HG02623 (cell line): ENCODE measurements around the gene ZNF346.
"Not testable (repeated sequence)": the region's sequence is repeated elsewhere in the genome, so short reads cannot be mapped to it uniquely, and the experiment has no call there.

Source experiments
- ATAC-seq: cut with Tn5 transposase; IDR thresholded peaks from one replicate; pipeline ENCODE4 v1.9.1; 2021; ENCODE audit warnings: moderate library complexity; ENCODE audit not compliant: unreplicated experiment

The ZNF346 gene

DNA sequence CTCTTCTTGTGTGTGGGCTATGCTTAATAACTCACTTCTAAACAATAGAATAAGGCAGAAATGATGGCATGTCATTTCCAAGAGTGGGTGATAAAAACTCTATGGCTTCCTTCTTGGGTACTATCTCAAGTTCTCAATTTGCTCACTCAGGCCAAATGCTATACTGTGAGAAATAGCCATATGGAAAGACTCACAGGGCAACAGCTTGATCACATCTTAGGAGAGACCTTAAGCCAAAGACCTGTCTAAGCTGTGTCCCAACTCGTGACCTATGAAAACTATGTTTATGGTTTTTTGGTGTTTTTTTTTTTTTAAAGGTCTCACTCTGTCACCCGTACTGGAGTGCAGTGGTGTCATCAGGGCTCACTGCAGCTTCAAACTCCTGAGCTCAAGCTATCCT, 13.8 kb upstream of the ZNF346 start:
- ATAC-seq, result no peak

DNA sequence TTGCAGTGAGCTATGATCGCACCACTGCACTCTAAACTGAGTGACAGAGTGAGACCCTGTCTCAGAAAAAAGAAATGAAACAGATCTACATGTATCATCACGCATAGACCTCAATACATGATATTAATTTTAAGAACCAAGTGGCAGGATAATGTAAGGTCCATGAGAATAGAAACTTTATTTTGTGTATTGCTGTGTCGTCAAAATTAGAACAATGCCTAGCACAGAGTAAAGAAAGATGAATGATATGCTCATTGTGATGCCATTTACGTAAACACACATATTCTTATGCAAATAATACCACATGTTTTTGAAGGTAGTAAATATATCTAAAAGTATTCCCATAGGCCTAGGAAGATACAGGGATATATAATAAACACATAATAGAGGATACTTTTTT, 12.3 kb upstream of the ZNF346 start:
- ATAC-seq, result no peak

DNA sequence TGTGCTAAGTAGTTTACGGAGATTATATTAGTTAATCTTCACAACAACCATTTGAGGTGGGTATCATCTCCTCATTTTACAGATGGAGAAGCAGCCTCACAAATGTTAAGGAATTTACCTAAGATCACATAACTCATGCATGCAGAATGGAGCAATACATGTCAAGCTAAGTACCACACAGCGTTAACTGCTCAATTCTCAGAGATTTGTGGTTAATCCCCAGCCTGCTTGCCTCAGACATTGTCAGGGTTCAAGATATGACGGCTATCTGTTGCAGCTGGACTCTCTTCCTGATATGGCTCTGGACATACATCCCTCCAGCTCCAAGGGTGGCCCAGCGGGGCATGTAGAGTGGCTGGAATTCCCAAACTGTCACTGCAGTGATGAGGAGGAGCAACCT, 7.3 kb upstream of the ZNF346 start:
- no peak for ATAC-seq

GRCh38 chr5:177018341-177018740, 4.2 kb upstream of the ZNF346 start:
- ATAC-seq, result no peak

DNA sequence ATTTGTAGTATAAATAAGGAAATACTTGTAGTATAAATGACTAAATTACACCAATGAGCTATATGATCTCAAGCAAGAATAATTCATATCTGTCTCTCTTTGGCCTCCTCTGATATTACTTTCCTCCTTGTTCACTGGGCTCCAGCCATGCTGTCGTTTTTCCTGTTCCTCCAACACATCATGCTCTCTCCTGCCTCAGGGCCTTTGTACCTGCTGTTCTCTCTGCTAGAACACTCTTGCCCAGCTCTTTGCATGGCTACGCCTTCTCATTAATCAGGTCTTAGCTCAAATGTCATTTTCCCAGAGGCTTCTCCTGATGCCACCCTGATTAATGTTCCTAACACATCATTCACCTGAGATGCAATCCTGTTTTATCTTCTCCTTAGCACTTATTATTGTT, 2.5 kb upstream of the ZNF346 start:
- ATAC-seq, result no peak

- ATAC-seq, result no peak
Observed at GRCh38 chr5:177023303-177023664, 788 bp downstream of the ZNF346 start.

GRCh38 chr5:177024559-177024958, 2.1 kb downstream of the ZNF346 start:
- ATAC-seq, result no peak

DNA sequence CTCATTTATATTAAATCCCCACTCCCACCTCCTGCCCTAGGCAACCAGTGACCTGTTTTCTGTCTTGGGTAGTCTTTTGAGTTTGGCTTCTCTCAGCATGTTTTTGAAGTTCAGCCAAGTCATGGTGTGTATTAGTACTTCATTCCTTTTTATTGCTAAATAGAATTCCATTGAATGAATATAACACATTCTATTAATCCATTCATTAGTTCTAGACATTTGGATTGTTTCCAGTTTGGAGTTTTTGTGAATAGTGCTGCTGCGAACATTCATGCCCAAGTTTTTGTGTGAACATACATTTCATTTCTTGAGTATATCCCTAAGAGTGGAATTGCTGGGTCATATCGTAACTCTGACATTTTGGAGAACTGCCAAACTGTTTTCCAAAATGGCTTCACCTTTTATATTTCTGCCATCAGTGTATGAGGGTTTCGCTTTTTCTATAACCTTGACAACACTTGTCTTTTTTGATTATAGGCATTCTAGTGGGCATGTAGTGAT, 2.7 kb downstream of the ZNF346 start:
- ATAC-seq, result no peak

GRCh38 chr5:177027665-177028064, 5.2 kb downstream of the ZNF346 start:
- ATAC-seq, result no peak

- no peak for ATAC-seq
Observed at GRCh38 chr5:177029498-177029897, 7.0 kb downstream of the ZNF346 start.

DNA sequence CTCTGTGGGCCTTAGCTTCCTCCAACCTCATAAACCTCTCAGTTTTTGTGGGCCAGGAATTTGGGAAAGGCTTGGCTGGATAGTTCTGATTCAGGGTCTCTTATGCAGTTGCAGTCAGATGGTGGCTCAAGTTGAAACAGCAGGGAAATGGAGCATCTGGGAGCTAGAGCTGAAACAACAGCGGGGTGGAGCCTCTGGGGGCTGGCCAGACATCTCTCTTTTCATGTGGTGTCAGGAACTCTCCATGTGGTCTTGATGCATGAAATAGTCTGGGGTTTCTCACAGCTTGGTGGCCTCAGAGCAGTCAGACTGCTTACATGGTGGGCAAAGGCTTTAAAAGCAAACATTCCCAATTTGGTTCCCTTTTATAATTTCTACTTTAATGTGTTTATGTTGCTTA, 13.5 kb downstream of the ZNF346 start:
- ATAC-seq, result no peak

- ATAC-seq, result no peak
Observed at GRCh38 chr5:177036443-177036842, 13.9 kb downstream of the ZNF346 start.

DNA sequence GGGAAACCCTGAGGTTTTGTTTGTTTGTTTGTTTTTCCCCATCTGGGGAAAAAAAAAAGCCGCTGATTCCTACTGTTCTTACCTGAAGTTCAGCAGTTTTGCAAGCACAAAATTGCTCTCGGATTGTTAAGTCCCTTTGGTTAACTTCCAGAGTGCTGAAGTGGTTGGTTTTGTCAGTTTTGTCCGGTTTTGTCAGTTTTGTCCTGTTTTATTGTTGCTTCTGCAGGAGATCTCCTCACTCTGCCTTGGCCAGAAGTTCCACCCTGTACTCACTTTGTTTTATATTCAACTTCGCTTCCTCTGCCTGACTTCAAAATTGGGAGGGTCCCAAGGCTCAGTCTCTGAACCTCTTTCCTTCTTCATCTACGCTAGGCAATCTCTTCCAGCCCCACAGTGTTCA, 14.4 kb downstream of the ZNF346 start:
- ATAC-seq, result no peak

GRCh38 chr5:177040814-177041420, 18.4 kb downstream of the ZNF346 start:
- ATAC-seq, result no peak

- ATAC-seq, result no peak
Observed at GRCh38 chr5:177041936-177042335, 19.4 kb downstream of the ZNF346 start.

- no peak for ATAC-seq
Observed at GRCh38 chr5:177043114-177043513, 20.6 kb downstream of the ZNF346 start.

- no peak for ATAC-seq
Observed at GRCh38 chr5:177043958-177044357, 21.5 kb downstream of the ZNF346 start.

DNA sequence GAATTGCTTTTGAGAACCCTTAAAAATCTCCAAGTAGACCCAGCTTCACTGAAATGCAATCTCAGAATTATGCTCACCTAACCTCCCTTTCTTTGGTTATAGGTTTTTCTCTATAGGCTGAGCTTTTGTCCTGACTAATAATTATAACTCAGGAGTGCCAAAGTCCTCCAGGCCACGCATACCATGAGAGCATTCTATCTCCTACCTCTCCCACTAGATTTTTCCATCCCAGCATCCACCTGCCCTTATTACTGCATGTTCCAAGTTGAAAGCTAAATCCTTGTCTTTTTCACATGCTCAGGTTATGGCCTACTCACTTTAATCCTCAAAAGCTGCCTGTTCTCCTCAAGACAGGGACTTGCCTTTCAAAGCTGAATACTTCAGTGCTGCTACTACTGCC, 22.1 kb downstream of the ZNF346 start:
- no peak for ATAC-seq

- ATAC-seq, result no peak
Observed at GRCh38 chr5:177045631-177046030, 23.1 kb downstream of the ZNF346 start.

- ATAC-seq, result not testable (repeated sequence)
Observed at GRCh38 chr5:177048531-177048930, 26.0 kb downstream of the ZNF346 start.

DNA sequence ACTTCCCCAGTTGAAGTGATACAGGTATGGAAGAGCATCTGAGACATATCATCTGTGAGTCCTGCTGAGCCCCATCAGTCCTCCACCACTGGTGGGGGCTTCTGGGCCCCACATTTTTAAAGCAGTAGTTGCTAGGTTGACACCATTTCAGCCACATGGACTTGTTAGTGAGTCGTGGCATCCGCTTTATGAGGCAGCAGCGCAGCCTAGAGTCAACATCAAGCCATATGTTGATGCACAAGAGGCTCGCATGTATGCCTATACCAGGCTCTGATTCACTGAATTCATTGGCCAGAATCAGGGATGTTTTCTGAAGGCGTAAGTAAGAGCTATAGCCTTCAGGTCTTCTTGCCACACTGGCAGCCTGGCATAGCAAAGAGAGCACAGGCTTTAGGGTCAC, 26.8 kb downstream of the ZNF346 start:
- no peak for ATAC-seq

GRCh38 chr5:177064500-177065277, 42.2 kb downstream of the ZNF346 start:
- ATAC-seq, result no peak

- no peak for ATAC-seq
Observed at GRCh38 chr5:177065491-177065890, 43.0 kb downstream of the ZNF346 start.
